Measurements from ENCODE around the gene UPF2.
"Not testable (repeated sequence)": the region's sequence is repeated elsewhere in the genome, so short reads cannot be mapped to it uniquely, and the experiment has no call there.

DNA sequence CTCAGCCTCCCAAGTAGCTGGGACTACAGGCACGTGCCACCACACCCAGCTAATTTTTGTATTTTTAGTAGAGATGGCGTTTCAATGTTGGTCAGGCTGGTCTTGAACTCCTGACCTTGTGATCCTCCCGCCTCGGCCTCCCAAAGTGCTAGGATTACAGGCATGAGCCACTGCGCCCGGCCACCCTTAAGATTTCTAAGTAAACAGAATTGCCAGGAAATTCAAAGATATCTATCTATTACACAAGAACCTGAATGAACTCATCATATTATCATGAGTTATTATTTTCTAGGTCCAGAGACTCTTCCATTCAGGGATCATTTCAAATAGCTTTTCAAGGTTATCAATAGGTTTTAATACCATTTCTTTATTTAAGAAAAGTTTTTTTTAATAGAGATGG, 29.2 kb downstream of the UPF2 start:
- not testable (repeated sequence) for TF ChIP-seq POLR2A (IDR thresholded peaks at IDR 0.05)
- TF ChIP-seq, protein P1, sequence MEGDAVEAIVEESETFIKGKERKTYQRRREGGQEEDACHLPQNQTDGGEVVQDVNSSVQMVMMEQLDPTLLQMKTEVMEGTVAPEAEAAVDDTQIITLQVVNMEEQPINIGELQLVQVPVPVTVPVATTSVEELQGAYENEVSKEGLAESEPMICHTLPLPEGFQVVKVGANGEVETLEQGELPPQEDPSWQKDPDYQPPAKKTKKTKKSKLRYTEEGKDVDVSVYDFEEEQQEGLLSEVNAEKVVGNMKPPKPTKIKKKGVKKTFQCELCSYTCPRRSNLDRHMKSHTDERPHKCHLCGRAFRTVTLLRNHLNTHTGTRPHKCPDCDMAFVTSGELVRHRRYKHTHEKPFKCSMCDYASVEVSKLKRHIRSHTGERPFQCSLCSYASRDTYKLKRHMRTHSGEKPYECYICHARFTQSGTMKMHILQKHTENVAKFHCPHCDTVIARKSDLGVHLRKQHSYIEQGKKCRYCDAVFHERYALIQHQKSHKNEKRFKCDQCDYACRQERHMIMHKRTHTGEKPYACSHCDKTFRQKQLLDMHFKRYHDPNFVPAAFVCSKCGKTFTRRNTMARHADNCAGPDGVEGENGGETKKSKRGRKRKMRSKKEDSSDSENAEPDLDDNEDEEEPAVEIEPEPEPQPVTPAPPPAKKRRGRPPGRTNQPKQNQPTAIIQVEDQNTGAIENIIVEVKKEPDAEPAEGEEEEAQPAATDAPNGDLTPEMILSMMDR (IDR thresholded peaks at IDR 0.05), result not testable (repeated sequence)
